GM12891 (cell line): Measurements from ENCODE around the gene LPIN2.

ENCODE experiments used
- DNase-seq: peaks from one replicate; pipeline ENCODE4 v3.0.0; 2011; ENCODE audit warnings: low spot score; ENCODE audit not compliant: insufficient read length
- FAIRE-seq: peaks from 2 replicates; lab custom pipeline; 2011; peaks lifted over from hg19 to GRCh38; lab: Jason Lieb, UNC
- PAX5 ChIP-seq: IDR thresholded peaks from 2 replicates; pipeline ENCODE4 v1.6.1; 2011; ENCODE audit warnings: low read length, moderate library complexity, mild to moderate bottlenecking; ENCODE audit not compliant: insufficient read depth, severe bottlenecking
- POLR2A ChIP-seq: IDR thresholded peaks from 2 replicates; pipeline ENCODE4 v1.6.1; 2011; ENCODE audit warnings: low read depth, low read length, control low read depth
- POLR2AphosphoS5 ChIP-seq: IDR thresholded peaks from 2 replicates; pipeline ENCODE4 v1.6.1; 2011; ENCODE audit warnings: low read depth, low read length, control low read depth
- POU2F2 ChIP-seq: IDR thresholded peaks from 2 replicates; pipeline ENCODE4 v1.6.1; 2011; ENCODE audit warnings: low read depth, mild to moderate bottlenecking, control low read depth, low read length, moderate library complexity
- SPI1 ChIP-seq: IDR thresholded peaks from 2 replicates; pipeline ENCODE4 v1.6.1; 2011; ENCODE audit warnings: low read depth, low read length, control low read depth
- TAF1 ChIP-seq: IDR thresholded peaks from 2 replicates; pipeline ENCODE4 v1.6.1; 2011; ENCODE audit warnings: low read depth, low read length, control low read depth

Gene LPIN2

GRCh38 chr18:2997429-2997828, 15.5 kb downstream of the LPIN2 start:
- no peak for TF ChIP-seq POLR2A
- no peak for TF ChIP-seq PAX5
- TF ChIP-seq POU2F2, result no peak
- FAIRE-seq, result no peak
- DNase-seq, result no peak

- DNase-seq, result no peak
- no peak for TF ChIP-seq TAF1
- no peak for TF ChIP-seq POU2F2
- TF ChIP-seq SPI1, result no peak
- TF ChIP-seq POLR2AphosphoS5, result no peak
- TF ChIP-seq PAX5, result no peak
- no peak for TF ChIP-seq POLR2A
- peak; percentile 55 for FAIRE-seq
These were observed 18.1 kb downstream of the LPIN2 start for GRCh38 chr18:2994603-2995432.

- TF ChIP-seq POU2F2 (no peak), POLR2AphosphoS5 (no peak), SPI1 (no peak), POLR2A (no peak), PAX5 (no peak), TAF1 (no peak)
- FAIRE-seq (peak; percentile 13), DNase-seq (no peak)
These were observed 18.8 kb downstream of the LPIN2 start for GRCh38 chr18:2994020-2994589.

GRCh38 chr18:2992995-2993877, 19.7 kb downstream of the LPIN2 start:
- TF ChIP-seq POU2F2, result no peak
- no peak for TF ChIP-seq PAX5
- no peak for TF ChIP-seq TAF1
- no peak for TF ChIP-seq POLR2AphosphoS5
- DNase-seq (no peak), FAIRE-seq (no peak)

- TF ChIP-seq POLR2AphosphoS5 (no peak), SPI1 (no peak), POU2F2 (no peak), TAF1 (no peak), PAX5 (no peak), POLR2A (no peak)
- FAIRE-seq, result peak; percentile 9
- no peak for DNase-seq
These were observed 21.8 kb downstream of the LPIN2 start for GRCh38 chr18:2990956-2991640.

GRCh38 chr18:2987876-2988790, 24.8 kb downstream of the LPIN2 start:
- no peak for DNase-seq
- TF ChIP-seq SPI1 (no peak), POU2F2 (no peak), POLR2A (no peak), POLR2AphosphoS5 (no peak), TAF1 (no peak)
- FAIRE-seq, result no peak

- no peak for DNase-seq
- FAIRE-seq, result no peak
- no peak for TF ChIP-seq POLR2A
- TF ChIP-seq POLR2AphosphoS5, result no peak
- TF ChIP-seq SPI1, result no peak
- TF ChIP-seq POU2F2, result no peak
- no peak for TF ChIP-seq TAF1
- no peak for TF ChIP-seq PAX5
These were observed 26.6 kb downstream of the LPIN2 start for GRCh38 chr18:2986150-2986865.
